GM10266 (cell line): Measurements from ENCODE around the gene ACBD6.

Experiments used
- DNase-seq: peaks from one replicate; pipeline ENCODE4 v3.0.0; 2012; ENCODE audit errors: extremely low spot score
- TF ChIP-seq, protein P1 (sequence below): IDR thresholded peaks from 2 replicates; pipeline ENCODE4 v1.5.1; 2012; ENCODE audit warnings: mild to moderate bottlenecking, low read depth; ENCODE audit not compliant: control insufficient read depth, insufficient read depth; ENCODE audit errors: missing control alignments

The ACBD6 gene

DNA sequence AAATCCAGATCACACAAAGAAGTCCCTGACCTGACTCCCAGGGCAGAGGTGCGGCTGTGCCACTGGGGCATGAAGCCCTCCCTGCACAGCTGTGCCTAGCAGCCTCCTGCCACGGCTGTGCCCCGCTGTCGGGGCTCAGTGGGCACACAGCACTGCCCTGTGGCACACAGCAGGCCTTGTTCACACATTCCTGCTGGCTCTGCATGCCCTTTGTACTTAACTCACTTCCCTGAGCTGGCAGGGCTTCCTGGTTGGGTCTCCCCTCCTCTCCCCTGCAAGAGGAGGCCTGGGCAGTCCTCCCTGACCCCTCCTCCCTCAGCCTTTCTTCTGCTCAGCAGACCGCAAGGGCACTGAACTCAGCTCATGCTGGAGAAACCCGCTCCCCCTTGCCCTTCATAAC lies 257.5 kb downstream of the ACBD6 start:
- no peak for DNase-seq
- TF ChIP-seq, protein P1, sequence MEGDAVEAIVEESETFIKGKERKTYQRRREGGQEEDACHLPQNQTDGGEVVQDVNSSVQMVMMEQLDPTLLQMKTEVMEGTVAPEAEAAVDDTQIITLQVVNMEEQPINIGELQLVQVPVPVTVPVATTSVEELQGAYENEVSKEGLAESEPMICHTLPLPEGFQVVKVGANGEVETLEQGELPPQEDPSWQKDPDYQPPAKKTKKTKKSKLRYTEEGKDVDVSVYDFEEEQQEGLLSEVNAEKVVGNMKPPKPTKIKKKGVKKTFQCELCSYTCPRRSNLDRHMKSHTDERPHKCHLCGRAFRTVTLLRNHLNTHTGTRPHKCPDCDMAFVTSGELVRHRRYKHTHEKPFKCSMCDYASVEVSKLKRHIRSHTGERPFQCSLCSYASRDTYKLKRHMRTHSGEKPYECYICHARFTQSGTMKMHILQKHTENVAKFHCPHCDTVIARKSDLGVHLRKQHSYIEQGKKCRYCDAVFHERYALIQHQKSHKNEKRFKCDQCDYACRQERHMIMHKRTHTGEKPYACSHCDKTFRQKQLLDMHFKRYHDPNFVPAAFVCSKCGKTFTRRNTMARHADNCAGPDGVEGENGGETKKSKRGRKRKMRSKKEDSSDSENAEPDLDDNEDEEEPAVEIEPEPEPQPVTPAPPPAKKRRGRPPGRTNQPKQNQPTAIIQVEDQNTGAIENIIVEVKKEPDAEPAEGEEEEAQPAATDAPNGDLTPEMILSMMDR = no peak

DNA sequence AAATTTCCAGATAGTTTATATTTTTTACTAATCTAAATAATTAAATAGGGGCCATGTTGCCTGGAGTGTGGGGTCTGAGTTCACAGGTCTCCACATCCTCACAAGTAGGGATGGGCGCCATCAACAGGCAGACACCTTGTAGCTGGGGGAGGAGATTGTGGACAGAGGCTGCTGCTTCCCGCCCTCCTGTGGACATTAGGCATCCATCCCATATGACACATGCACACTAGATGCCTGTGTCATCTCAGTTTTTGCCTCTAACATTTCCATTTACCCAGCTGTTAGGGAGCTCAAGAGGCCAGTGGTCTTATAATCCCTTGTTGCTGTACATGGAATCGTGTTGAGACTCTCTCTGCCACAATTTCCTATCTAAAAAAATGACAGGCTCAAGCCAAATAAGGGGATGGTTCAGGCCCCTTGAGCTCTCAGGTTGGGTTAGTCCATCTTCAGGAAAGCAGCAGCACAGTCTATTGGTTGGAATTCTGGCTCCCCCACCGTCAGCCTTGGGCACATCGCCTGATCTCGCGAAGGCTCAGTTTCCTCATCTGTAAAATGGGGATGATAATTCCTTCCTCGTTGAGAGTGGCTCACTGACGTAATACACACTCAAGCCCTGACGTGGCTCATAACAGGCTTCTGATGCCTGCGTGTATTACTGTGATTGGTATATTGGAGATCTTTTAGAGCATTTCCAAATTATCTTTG lies 258.7 kb downstream of the ACBD6 start:
- TF ChIP-seq, protein P1 = no peak
- no peak for DNase-seq

DNA sequence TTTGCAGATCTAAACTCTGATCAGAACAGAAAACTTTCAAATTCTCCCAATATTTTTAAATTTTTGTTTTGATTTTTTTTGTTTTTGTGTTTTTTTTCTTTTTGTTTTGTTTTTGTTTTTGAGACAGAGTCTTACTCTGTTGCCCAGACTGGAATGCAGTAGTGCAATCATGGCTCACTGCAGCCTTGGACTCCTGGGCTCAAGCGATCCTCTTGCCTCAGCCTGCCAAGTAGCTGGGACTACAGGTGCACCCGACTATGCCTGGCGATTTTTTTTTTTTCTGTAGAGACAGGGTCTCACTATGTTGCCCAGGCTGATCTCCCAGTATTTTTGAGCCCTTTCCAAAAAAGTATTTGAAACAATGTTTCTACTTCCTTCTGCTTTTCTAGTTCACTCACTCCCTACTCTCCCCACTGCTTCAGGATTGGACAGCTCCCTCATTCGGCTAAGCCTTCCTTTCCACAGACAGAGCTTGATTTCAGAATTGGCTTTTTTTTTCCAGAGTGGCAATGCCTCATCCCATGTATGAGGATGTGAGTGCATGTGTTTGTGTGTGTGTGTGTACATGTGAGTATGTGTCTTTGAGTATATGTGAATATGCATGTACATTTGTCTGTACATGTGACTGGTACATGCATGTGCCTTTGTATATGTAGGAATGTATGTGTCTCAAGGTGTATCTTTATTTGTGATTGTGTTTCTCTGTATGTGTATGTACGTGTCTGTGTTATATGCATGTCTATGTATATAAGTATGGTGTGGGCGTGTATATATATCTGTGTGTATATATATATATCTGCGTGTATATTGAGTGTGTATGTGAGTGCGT lies 260.4 kb downstream of the ACBD6 start:
- DNase-seq = no peak
- TF ChIP-seq, protein P1 = no peak

DNA sequence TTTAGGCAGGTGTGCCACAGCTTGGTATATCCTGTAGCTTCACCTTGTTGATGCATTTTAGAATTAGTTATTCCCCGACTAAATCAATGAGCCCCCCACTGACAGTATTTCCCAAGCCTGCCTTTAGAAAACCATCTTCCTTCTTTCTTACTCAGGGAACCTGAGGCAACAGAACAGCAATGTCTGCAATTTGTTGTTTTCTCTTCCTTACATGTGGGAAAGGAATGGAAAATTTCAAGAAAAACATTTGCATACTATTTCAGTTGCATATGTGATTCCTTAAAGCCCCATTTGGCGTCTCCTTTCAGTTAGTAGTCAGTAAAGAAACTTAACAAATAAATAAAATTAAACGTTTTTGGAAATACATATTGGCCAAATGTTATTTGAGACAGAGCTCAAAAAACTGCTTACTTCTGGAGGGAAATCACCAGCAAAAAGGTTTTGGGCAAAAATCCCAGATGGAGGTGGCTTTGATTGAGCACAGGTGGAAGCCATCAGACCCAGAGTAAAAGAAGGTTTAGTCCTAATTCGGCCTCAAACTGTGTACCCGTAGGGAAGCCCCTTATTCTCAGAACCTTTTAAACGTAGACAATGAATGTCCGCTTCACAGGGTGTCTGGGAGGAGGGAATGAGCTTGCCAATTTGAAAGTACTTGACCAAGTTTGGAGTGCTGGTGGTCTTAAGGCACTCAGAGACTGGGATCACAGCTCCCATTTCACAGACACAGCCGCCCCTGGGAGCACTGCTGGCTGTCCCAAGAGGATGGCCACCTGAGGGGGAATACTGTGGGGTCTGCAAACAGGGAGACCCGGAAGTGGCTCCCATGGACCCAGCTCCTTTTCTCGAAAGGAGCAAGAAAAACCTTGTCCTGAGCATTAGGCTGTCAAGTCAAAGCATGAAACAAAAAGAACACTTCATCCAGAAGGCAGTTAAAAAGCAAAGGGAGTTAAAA lies 263.0 kb downstream of the ACBD6 start:
- no peak for DNase-seq
- TF ChIP-seq, protein P1 = no peak

DNA sequence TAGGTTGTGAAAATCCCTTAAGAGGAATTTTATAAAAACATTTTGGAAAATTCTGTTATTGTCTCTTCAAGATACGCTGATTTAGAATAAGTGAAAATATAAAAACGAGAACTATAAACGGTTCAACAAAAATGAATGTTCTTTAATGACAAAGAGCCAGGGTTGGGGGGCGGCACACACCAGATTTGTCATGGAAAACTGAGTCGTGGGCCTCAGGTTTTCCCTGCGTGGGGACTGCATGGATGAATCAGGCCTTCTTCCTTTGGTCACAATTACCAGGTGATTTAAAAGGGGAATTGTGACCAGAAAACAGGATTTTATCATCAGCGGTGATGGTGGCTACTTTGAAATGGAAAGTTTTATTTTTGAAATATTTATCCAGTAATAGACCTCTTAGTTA lies 263.7 kb downstream of the ACBD6 start:
- TF ChIP-seq, protein P1 = no peak
- no peak for DNase-seq
